ENCODE data around the gene DEGS2. TPM values are rescaled to one million over a fixed set of nuclear protein-coding genes. Genes with fewer than 3 reads are reported as not detected.

Gene DEGS2
- total RNA-seq, 1 experiment from 2014 or later = not detected

Other genes starting within 250 kb of the DEGS2 start
- gene EVL, start 94.2 kb downstream of the DEGS2 start, total RNA-seq (2014; rRNA removed; shearing (Covaris generic)) = 9.5 and 12.4 TPM in 2 replicates
- 31.0 and 31.3 TPM in 2 replicates for gene YY1, start 79.5 kb upstream of the DEGS2 start, total RNA-seq (2014; rRNA removed; shearing (Covaris generic))
- gene SLC25A29, start 146.8 kb upstream of the DEGS2 start, total RNA-seq (2014; rRNA removed; shearing (Covaris generic)) = 34.7 and 37.5 TPM in 2 replicates
- gene SLC25A47, start 163.7 kb upstream of the DEGS2 start, total RNA-seq (2014; rRNA removed; shearing (Covaris generic)) = 0.24 TPM in 1 of 2 replicates, not detected in the other
- 11.2 and 12.9 TPM in 2 replicates for gene WDR25, start 216.8 kb upstream of the DEGS2 start, total RNA-seq (2014; rRNA removed; shearing (Covaris generic))

Measured in A172 (cell line).